ENCODE measurements around the gene NUDT16L1. TPM values are rescaled to one million over a fixed set of nuclear protein-coding genes. Genes with fewer than 3 reads are reported as not detected.
A peak's percentile ranks its signal among the peaks of the same experiment; 100 is the strongest.

The NUDT16L1 gene
- total and polyA plus RNA-seq, 2 of the 4 experiments (the other 2 are of a cell fraction): 22.9 to 44.3 TPM

- peak; percentile 95 for ATAC-seq (ENCODE audit: low read depth)
- Histone ChIP-seq H2BK5ac (ENCODE audit: low read depth, low read length, poor library complexity, severe bottlenecking) (peak within 1 kb of the TSS; percentile 53), H3K4me2 (ENCODE audit: low read depth, low read length) (peak within 1 kb of the TSS; percentile 98), H2BK15ac (ENCODE audit: low read depth, low read length) (no peak within 1 kb of the TSS; the same call in 2 of the 3 replicates), H4K5ac (ENCODE audit: low read depth, low read length) (peak within 1 kb of the TSS; percentile 82), H3K79me1 (ENCODE audit: low read depth in 1 of 2, low read length in 2 of 2) (peaks cover 19 to 35% of the 10 kb centered on the region in 2 experiments), H3K23ac (ENCODE audit: low read depth, low read length) (peak within 1 kb of the TSS; percentile 53), H2BK120ac (ENCODE audit: low read depth, low read length) (no peak within 1 kb of the TSS), H2BK20ac (ENCODE audit: low read depth, low read length) (no peak within 1 kb of the TSS), H3K36me3 (ENCODE audit: control insufficient read depth, insufficient read depth, low read length) (peaks cover 7% of the 10 kb centered on the region), H4K91ac (ENCODE audit: insufficient read depth, low read depth, low read length) (peak within 1 kb of the TSS; percentile 49), H3K9me1 (ENCODE audit: insufficient read depth, low read length) (peaks cover 4% of the 10 kb centered on the region; the same call in 1 of the 2 replicates), H2AFZ (replicated peaks; ENCODE audit: low read length, poor library complexity) (peak within 1 kb of the TSS; percentile 98), H3K27me3 (ENCODE audit: control insufficient read depth, insufficient read depth, low read length) (no peaks in the 10 kb centered on the region), H3K4me1 (ENCODE audit: control insufficient read depth, insufficient read depth, low read length) (peaks cover 4% of the 10 kb centered on the region), H3K14ac (replicated peaks; ENCODE audit: low read depth, low read length) (peak within 1 kb of the TSS; percentile 60), H3K18ac (ENCODE audit: low read depth, low read length) (peak within 1 kb of the TSS; percentile 74), H3K9me3 (ENCODE audit: control insufficient read depth, insufficient read depth, low read length) (no peaks in the 10 kb centered on the region), H4K8ac (ENCODE audit: low read depth in 2 of 2, low read length in 2 of 2) (peak within 1 kb of the TSS; percentile 90 to 92), H3K4ac (ENCODE audit: low read depth, low read length) (peak within 1 kb of the TSS; percentile 65), H4K20me1 (ENCODE audit: insufficient read depth, low read length) (peaks cover 3% of the 10 kb centered on the region; the same call in 1 of the 2 replicates), H3K4me3 (ENCODE audit: insufficient read depth, low read depth, low read length) (peak within 1 kb of the TSS; percentile 89), H3K27ac (ENCODE audit: insufficient read depth, low read length) (peak within 1 kb of the TSS; percentile 84), H2AK5ac (ENCODE audit: low read depth, low read length) (peak within 1 kb of the TSS; percentile 74; the same call in 1 of the 2 replicates), H3K56ac (ENCODE audit: extremely low read depth, insufficient read depth, low read length) (peak within 1 kb of the TSS; percentile 48), H3K9ac (ENCODE audit: low read depth, low read length) (peak within 1 kb of the TSS; percentile 92), H2AK9ac (replicated peaks; ENCODE audit: low read depth, low read length, poor library complexity) (peak within 1 kb of the TSS; percentile 84)
- in situ Hi-C loops (cut with MboI; ENCODE audit: low sequenced_read_pairs): no loop called here
- dilution Hi-C loops (cut with HindIII; ENCODE audit: low sequenced_read_pairs, unreplicated experiment): no loop called here
- WGBS, 2 experiments (ENCODE audit: extremely low coverage in 2 of 2, insufficient read length in 1 of 2): 0% methylated on average over 41 of the region's 70 CpGs; no CpG with 5 or more reads in 1 of the 2 experiments
- no peak for TF ChIP-seq RAD21 (IDR thresholded peaks at IDR 0.05; ENCODE audit: low read length)
- no peak for TF ChIP-seq RCOR1 (IDR thresholded peaks at IDR 0.05; ENCODE audit: insufficient replicate concordance, low read length)
- TF ChIP-seq MAZ (IDR thresholded peaks at IDR 0.05; ENCODE audit: borderline replicate concordance, low read depth, low read length): peak; percentile 70
- no peak for TF ChIP-seq CHD1 (IDR thresholded peaks at IDR 0.05; ENCODE audit: low read depth, low read length)
- TF ChIP-seq BHLHE40 (IDR thresholded peaks at IDR 0.05; ENCODE audit: low read depth, low read length): peak; percentile 20; the same call in 1 of the 2 replicates
- no peak for TF ChIP-seq FOS (IDR thresholded peaks at IDR 0.05; ENCODE audit: low read depth, low read length)
- peak; percentile 95 for TF ChIP-seq MXI1 (IDR thresholded peaks at IDR 0.05; ENCODE audit: borderline replicate concordance, low read depth, low read length)
- intact Hi-C loops (cut with micrococcal nuclease): loop anchor here (2.0 kb wide), 2 partner anchors 33 to 223 kb away; partner anchors contain the start of gene ZNF500
- DNase-seq: peak; percentile 97
- no TSS peak for BruUV-seq (replicated peaks)
- CTCF ChIA-PET: interaction anchor here (0.6 to 0.8 kb wide), 2 partner anchors 11 to 221 kb away, joined by 3 to 4 read pairs; no protein-coding TSS in a partner anchor
- POLR2A ChIA-PET (ENCODE audit: unreplicated experiment): interaction anchor here (0.6 kb wide), 1 partner anchor 112 kb away, joined by 3 read pairs; no protein-coding TSS in a partner anchor
Measured at GRCh38 chr16:4734063-4734729, 40.8 kb downstream of the NUDT16L1 start, which contains the start of the genes ANKS3 and DNAAF8. Gene ANKS3, minus strand, starts transcription at chr16:4734271. Its CDS starts 4,122 bp downstream, at chr16:4730149. Gene DNAAF8, plus strand, starts transcription at chr16:4734537. Its CDS starts 1,978 bp downstream, at chr16:4736515.
